GM18520 (cell line): ENCODE measurements around the gene GPR141.
"Not testable (repeated sequence)": the region's sequence is repeated elsewhere in the genome, so short reads cannot be mapped to it uniquely, and the experiment has no call there.

Source experiments
- ATAC-seq: cut with Tn5 transposase; IDR thresholded peaks from one replicate; pipeline ENCODE4 v1.9.1; 2021; ENCODE audit not compliant: unreplicated experiment

Gene GPR141

DNA sequence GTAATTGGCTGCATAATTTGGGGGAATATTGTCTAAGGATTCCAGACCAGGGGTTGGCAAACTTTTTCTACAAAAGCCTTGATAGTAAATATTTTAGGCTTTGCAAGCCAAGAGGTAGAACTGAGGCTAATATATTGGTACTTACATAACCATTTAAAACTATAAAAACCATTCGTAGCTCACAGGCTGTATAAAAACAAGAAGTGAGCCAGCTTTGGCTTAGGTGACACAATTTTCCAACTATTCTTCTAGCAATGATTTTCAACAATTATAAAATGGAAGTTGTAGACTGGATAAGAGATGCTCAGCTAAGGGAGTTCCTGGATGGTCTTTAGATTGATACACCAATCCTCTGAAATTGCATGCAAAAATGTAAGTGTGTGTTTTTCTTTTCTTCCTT is 1.4 kb downstream of the GPR141 start:
- no peak for ATAC-seq

GRCh38 chr7:37686556-37687345 is 3.2 kb downstream of the GPR141 start:
- no peak for ATAC-seq

DNA sequence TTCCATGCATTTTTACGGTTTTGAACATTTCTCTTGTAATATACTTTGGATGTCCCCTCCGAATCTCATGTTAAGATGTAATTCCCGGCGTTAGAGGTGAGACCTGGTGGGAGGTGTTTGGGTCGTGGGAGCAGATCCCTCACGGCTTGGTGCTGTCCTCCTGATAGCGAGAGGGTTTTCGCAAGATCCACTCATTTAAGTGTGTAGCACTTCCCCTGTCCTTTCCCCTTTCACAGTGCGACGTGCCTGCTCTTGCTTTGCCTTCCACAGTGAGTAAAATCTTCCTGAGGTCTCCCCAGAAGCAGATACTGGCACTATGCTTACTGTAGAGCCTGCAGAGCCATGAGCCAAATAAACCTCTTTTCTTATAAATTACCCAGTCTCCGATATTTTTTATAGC is 6.6 kb downstream of the GPR141 start:
- ATAC-seq, result no peak

GRCh38 chr7:37694208-37695094 is 10.9 kb downstream of the GPR141 start:
- no peak for ATAC-seq

DNA sequence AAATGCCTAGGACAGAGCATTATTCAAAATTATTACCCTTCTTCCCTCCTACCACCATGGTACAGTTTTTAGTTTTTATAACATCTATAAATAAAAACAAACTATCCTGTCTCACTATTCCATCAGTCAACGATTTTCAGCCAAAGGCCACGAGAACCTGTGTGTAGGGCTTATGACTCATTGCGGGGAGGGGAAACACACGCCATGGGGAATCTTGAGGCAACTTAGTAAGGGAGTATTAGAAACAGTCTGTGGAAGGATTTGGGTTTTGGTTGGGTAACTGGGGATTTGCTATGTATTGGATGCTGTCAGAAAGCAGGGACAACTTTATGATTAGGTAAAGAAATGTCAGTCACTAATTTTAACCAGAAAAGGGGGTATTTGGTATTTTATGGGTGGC is 14.7 kb downstream of the GPR141 start:
- ATAC-seq, result no peak

GRCh38 chr7:37698782-37699181 is 15.2 kb downstream of the GPR141 start:
- ATAC-seq, result no peak

DNA sequence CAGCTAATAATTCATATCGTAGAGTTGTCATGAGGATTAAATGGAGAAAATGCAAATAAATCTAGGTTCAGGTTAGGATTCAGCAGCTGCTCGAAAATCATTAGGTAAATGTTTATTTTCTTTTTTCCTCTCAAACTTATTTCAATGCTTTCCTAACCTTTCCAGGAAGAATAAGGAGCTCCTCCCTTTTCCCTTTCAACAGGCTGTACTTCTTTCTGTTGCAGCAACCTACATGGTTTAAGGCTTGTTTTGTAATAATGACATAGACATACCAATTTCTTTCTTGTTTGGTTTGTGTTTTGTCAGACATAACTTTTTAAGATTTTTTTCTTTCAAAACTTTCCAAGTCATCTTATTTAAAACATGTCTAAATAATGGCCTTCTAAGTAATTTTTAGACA is 18.2 kb downstream of the GPR141 start:
- ATAC-seq, result no peak

- no peak for ATAC-seq
These were observed 19.8 kb downstream of the GPR141 start for GRCh38 chr7:37703361-37703760.

- ATAC-seq, result not testable (repeated sequence)
These were observed 20.8 kb downstream of the GPR141 start for GRCh38 chr7:37704328-37704833.

DNA sequence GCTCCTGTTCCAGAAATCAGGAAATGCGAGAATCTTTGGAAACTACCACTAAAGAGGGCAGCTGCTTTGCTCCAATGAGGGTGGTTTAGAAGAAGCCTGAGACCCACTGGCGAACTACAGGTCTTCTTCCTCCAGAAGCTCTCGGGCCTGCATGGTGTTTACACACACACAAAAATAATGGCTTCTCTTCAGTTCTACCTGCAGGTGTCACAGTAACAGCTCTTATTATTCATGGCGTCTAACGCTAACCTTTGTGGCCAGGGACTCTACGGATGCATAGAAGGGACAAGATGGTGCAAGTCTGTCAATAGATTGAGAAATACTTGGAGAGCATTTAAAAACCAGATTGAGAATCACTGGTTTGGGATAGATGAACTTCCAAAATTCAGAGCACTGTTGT is 22.4 kb downstream of the GPR141 start:
- no peak for ATAC-seq

DNA sequence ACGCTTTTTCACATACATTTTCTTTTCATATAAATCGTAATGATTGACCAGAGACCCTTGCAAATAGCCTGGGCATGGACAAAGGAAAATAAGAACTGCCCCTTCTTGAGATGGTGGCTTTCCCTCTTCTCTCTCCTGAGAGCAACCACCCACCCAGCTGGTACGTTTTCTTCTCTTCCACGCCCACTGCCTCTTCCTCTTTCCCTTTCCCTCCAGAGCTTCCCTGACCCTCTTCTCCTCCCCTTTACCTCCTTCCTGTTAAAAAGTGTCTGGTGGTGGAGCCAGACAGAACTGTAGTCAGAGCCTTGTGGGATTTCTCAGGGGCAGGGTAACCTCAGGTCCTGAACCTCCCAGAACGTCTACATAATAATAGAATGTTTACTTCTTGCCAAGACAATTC is 23.2 kb downstream of the GPR141 start:
- no peak for ATAC-seq

DNA sequence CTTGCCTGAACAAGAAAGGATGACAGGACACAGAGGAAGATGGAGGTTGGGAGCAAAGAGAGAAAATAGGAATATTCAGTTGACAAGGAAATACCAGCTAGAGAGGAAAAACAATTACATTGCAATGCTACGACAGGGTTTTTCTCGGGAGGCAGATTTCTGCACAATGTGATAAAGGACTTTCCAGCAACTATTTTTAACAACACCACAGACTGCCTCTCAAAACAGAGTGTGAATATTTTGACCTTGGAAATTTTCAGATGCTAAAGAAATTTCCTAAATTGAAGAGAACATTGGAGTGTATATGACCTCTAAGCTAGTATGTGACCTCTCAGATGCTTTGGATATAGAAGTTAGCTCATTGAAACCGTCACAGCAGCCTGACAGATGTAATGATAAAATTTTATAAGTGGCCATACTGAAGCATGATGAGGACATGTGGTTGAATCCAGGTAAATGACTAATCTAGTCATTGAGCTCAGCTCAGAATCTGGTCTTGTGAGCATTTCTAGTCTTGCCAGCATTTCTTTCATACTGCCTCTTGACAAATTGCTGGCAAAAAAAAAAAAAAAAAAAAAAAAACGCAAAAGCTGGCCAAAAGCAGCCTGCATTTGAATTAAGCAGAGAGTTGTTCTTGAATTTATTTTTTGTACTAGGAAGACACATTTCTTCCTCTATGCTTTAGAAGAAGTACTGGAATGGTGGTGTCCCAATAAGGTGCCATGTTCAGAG is 24.4 kb downstream of the GPR141 start:
- no peak for ATAC-seq

- peak; percentile 83 for ATAC-seq
These were observed 26.3 kb downstream of the GPR141 start for GRCh38 chr7:37709631-37710509.

GRCh38 chr7:37713613-37714012 is 30.0 kb downstream of the GPR141 start:
- no peak for ATAC-seq

GRCh38 chr7:37714606-37715005 is 31.0 kb downstream of the GPR141 start:
- no peak for ATAC-seq

DNA sequence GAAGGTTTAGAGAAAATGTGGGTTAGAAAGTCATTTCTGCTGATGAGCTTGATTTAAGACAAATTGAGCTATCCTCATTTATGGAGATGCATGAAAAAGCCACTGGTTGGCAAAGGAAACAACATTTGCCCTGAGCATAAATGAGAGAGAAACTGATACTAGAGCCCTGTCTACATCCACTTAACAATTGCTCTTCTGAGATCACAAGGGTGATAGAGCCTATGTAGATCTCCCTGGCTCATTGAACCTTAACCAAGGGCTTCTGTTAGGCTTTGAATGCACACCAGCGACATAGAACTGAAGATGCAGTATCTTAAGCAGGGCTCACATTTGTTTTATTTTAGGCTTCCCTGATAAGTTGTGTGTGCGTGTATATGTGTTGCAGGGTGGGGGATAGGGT is 35.0 kb downstream of the GPR141 start:
- ATAC-seq, result no peak

DNA sequence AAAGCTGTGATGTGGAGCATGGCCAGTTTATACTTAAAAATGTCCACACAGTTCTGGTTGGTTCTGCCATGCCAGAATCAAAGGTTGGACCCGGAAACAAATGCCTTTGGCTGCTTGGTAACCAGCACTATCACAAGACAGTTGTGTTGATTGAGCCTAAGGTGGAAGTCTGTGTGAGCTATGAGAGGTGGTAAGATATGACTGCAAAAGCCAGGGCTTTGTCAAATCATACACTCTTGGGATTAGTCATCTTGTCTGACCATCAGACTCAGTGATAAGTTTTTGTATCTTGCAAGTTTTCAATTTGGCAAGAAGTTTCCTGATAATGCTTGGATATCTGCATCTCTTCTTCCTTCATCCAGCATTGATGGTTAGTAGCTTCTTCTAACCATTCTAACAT is 35.5 kb downstream of the GPR141 start:
- peak; percentile 94 for ATAC-seq

GRCh38 chr7:37724732-37725131 is 41.2 kb downstream of the GPR141 start:
- no peak for ATAC-seq

DNA sequence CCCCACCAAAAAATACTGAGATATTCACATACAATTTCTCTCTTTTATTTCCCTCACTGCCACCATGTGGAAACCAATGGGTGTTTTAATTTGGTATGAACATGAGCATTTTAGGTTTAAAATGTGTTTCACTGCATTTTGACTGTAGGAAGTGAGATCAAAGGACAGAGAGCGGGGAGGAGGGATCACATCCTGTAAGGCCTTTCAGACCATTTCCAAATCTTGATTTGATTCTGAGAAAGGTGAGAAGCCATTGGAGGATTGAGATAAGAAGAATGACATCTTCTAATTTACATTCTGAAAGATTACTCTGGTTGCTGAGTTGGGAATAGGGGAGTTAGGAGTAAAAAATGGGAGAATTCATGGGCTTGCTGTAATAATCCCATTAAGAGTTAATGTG is 42.5 kb downstream of the GPR141 start:
- ATAC-seq, result no peak

DNA sequence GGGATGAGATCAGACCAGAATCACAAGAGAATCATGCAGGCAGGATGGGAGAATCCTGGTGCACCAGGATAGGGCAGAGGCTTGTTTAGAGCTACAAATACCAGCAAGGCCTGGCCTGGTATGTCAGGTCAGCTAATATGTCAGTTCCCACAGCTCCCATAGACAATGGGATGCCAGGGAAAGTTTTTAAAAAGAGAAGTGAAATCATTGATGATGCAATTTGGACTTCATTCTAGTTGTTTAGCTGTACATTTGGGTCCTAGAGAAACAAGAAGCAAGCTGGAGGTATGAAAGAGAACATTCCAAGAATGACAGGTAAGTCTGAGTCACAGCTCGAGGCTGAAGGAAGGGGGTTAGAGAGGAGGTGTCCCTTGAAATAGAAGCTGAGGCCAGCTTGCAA is 45.2 kb downstream of the GPR141 start:
- no peak for ATAC-seq
